Natural killer cell treated with Interleukin-12 subunit alpha and Interleukin-12 subunit beta and Interleukin-15 and Interleukin-18, amount 100 ng/mL, for 72 hours (primary cell): ENCODE data around the gene RAPGEF5. TPM values are rescaled to one million over a fixed set of nuclear protein-coding genes. Genes with fewer than 3 reads are reported as not detected.

Experiments used
- ATAC-seq, 2 donors: fragments of 150-1000 bp; cut with Tn5 transposase in 1 of 2; sonication (Bioruptor Pico), chemical (Tn5 transposase) in 1 of 2; 2 replicates each; pipeline ENCODE4 v1.10.0; 2021
- DNase-seq: peaks from one replicate; pipeline ENCODE4 v3.0.0; 2022; ENCODE audit warnings: low spot score
- H3K27ac Mint-ChIP-seq, 2 donors: 1 replicate in 1 of 2; 2 replicates in 1 of 2; pipeline ENCODE4 v1.8.0; 2022; ENCODE audit warnings: mixed read lengths in 2 of 2, mild to moderate bottlenecking in 1 of 2, moderate library complexity in 1 of 2
- H3K27me3 Mint-ChIP-seq, 2 donors: 1 replicate in 1 of 2; 2 replicates in 1 of 2; pipeline ENCODE4 v1.8.0; 2022; ENCODE audit warnings: mixed read lengths in 2 of 2
- H3K36me3 Mint-ChIP-seq: one replicate; pipeline ENCODE4 v1.8.0; 2022; ENCODE audit warnings: mixed read lengths
- H3K4me1 Mint-ChIP-seq, 2 donors: 1 replicate in 1 of 2; 2 replicates in 1 of 2; pipeline ENCODE4 v1.8.0; 2022; ENCODE audit warnings: low read depth in 2 of 2, mixed read lengths in 2 of 2, mild to moderate bottlenecking in 1 of 2
- H3K4me3 Mint-ChIP-seq: one replicate; pipeline ENCODE4 v1.8.0; 2022; ENCODE audit warnings: mixed read lengths
- H3K9me3 Mint-ChIP-seq: 2 replicates; pipeline ENCODE4 v1.8.0; 2022; ENCODE audit warnings: mixed read lengths
- total RNA-seq, 2 donors: library from RNA; stranded (reverse); gene quantifications; one replicate each; pipeline ENCODE4 v1.2.3, GENCODE V29; 2022

Gene RAPGEF5
- total RNA-seq, 2 donors from 2014 or later = 0.26 to 1.1 TPM

DNA sequence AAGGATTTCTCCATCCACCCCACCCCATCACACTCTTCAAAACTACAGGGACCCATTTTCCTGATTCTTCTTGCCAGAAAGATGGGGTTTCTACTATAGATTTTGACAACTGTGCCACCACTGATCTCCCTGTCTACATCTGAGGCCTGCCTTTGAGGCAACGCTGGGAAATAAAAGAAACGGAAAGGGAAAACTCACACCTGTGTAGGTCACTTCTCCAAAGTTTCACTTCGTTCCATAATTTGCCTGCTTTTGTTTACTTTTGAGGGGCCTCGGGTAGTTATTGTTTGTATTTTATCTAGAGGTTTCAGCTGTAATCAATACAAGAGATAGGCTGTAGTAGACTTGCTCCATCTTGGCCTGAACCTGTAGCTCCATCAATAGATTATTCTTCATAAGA is 56.1 kb downstream of the RAPGEF5 start:
- no peak for DNase-seq
- ATAC-seq = no peak
- H3K4me1 Mint-ChIP-seq = no peaks in the 10 kb centered on the region
- peaks cover 16 to 19% of the 10 kb centered on the region in 2 donors for H3K27me3 Mint-ChIP-seq
- no peak overlapping the region for H3K4me3 Mint-ChIP-seq
- H3K9me3 Mint-ChIP-seq = no peaks in the 10 kb centered on the region
- H3K36me3 Mint-ChIP-seq = no peaks in the 10 kb centered on the region
- H3K27ac Mint-ChIP-seq = no peak overlapping the region

GRCh38 chr7:22296916-22297315 is 60.0 kb downstream of the RAPGEF5 start:
- Mint-ChIP-seq H3K9me3 (no peaks in the 10 kb centered on the region), H3K36me3 (no peaks in the 10 kb centered on the region), H3K4me3 (no peak overlapping the region), H3K4me1 (peaks cover 15 to 19% of the 10 kb centered on the region in 2 donors), H3K27me3 (peaks cover 33 to 46% of the 10 kb centered on the region in 2 donors), H3K27ac (no peak overlapping the region)
- DNase-seq = no peak
- ATAC-seq = no peak

DNA sequence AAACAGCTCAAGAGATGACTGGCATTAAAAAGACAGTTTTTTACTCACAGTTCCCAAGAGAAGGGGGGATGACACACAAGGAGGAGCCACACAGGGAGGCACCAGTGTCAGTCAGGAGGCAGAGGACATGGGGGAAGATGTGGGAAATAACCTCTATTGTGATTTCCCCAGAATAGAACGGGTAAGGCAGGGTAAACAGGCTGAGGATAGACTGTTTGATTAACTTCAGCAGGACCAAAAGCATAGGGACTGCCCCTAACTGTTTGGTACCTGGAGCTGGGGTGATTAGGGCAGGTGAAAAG is 60.7 kb downstream of the RAPGEF5 start:
- Mint-ChIP-seq H3K27me3 (peaks cover 33 to 46% of the 10 kb centered on the region in 2 donors), H3K36me3 (no peaks in the 10 kb centered on the region), H3K27ac (peak overlapping the region in 1 of 2 donors; percentile 12), H3K4me1 (peaks cover 15 to 19% of the 10 kb centered on the region in 2 donors), H3K4me3 (no peak overlapping the region), H3K9me3 (no peaks in the 10 kb centered on the region)
- ATAC-seq = no peak
- DNase-seq = no peak

GRCh38 chr7:22295402-22296264 is 61.3 kb downstream of the RAPGEF5 start:
- Mint-ChIP-seq H3K27ac (peak overlapping the region in 1 of 2 donors; percentile 12), H3K4me3 (no peak overlapping the region), H3K4me1 (peaks cover 15 to 19% of the 10 kb centered on the region in 2 donors), H3K27me3 (peaks cover 33 to 46% of the 10 kb centered on the region in 2 donors), H3K9me3 (no peaks in the 10 kb centered on the region), H3K36me3 (no peaks in the 10 kb centered on the region)
- DNase-seq (no peak), ATAC-seq (no peak)

GRCh38 chr7:22292531-22292930 is 64.4 kb downstream of the RAPGEF5 start:
- no peaks in the 10 kb centered on the region for H3K9me3 Mint-ChIP-seq
- peaks cover 42 to 56% of the 10 kb centered on the region in 2 donors for H3K27me3 Mint-ChIP-seq

DNA sequence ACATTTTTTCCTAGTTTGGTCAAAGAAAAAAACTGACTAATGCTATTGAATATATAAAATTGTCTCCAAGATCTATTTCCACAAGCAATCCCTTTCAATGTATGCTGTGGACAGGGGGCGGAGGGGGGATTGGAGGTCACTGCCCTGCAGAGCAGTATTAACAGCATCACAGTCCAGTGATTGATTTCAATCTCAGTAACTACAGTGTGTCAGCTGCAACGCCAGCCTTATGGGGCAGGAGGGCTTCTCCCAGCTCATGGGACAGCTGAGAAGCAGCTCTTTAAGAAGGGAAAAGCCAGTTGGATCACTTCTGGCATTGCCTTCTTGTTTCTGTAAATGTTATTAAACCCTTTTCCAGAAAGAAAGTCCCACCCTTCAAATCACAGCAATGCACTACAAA is 65.0 kb downstream of the RAPGEF5 start:
- Mint-ChIP-seq H3K4me3 (no peak overlapping the region), H3K27ac (no peak overlapping the region), H3K27me3 (peaks cover 40 to 58% of the 10 kb centered on the region in 2 donors), H3K9me3 (no peaks in the 10 kb centered on the region), H3K36me3 (no peaks in the 10 kb centered on the region), H3K4me1 (peaks cover 19 to 24% of the 10 kb centered on the region in 2 donors)
- DNase-seq (no peak), ATAC-seq (no peak)

More at GRCh38 chr7:22292531-22292930, 64.4 kb downstream of the RAPGEF5 start:
- Mint-ChIP-seq H3K4me1 (peaks cover 19 to 24% of the 10 kb centered on the region in 2 donors), H3K27ac (no peak overlapping the region), H3K4me3 (no peak overlapping the region), H3K36me3 (no peaks in the 10 kb centered on the region)
- no peak for DNase-seq
- no peak for ATAC-seq

GRCh38 chr7:22288202-22288601 is 68.8 kb downstream of the RAPGEF5 start:
- no peak overlapping the region for H3K4me3 Mint-ChIP-seq
- no peaks in the 10 kb centered on the region for H3K36me3 Mint-ChIP-seq
- no peak overlapping the region for H3K27ac Mint-ChIP-seq
- ATAC-seq (no peak), DNase-seq (no peak)
- peaks cover 12 to 17% of the 10 kb centered on the region in 2 donors for H3K4me1 Mint-ChIP-seq
- H3K27me3 Mint-ChIP-seq = peaks cover 21 to 43% of the 10 kb centered on the region in 2 donors
- H3K9me3 Mint-ChIP-seq = no peaks in the 10 kb centered on the region

- H3K36me3 Mint-ChIP-seq = no peaks in the 10 kb centered on the region
- DNase-seq = no peak
- no peak overlapping the region for H3K27ac Mint-ChIP-seq
- ATAC-seq = no peak
- H3K4me3 Mint-ChIP-seq = no peak overlapping the region
- H3K9me3 Mint-ChIP-seq = no peaks in the 10 kb centered on the region
- peaks cover 7 to 9% of the 10 kb centered on the region in 2 donors for H3K4me1 Mint-ChIP-seq
- H3K27me3 Mint-ChIP-seq = peaks cover 18 to 42% of the 10 kb centered on the region in 2 donors
Measured at GRCh38 chr7:22287412-22287811, 69.5 kb downstream of the RAPGEF5 start.

GRCh38 chr7:22286436-22286835 is 70.5 kb downstream of the RAPGEF5 start:
- Mint-ChIP-seq H3K27ac (no peak overlapping the region), H3K4me3 (no peak overlapping the region), H3K9me3 (no peaks in the 10 kb centered on the region), H3K4me1 (peaks cover 4 to 5% of the 10 kb centered on the region in 2 donors), H3K36me3 (no peaks in the 10 kb centered on the region), H3K27me3 (peaks cover 24 to 50% of the 10 kb centered on the region in 2 donors)
- ATAC-seq (no peak), DNase-seq (no peak)

GRCh38 chr7:22281481-22281880 is 75.5 kb downstream of the RAPGEF5 start:
- Mint-ChIP-seq H3K4me1 (no peaks in the 10 kb centered on the region), H3K4me3 (no peak overlapping the region), H3K36me3 (no peaks in the 10 kb centered on the region), H3K27ac (no peak overlapping the region), H3K9me3 (no peaks in the 10 kb centered on the region), H3K27me3 (peaks cover 25 to 56% of the 10 kb centered on the region in 2 donors)
- ATAC-seq (no peak), DNase-seq (no peak)

GRCh38 chr7:22280031-22280430 is 76.9 kb downstream of the RAPGEF5 start:
- no peak for DNase-seq
- H3K4me3 Mint-ChIP-seq = no peak overlapping the region
- H3K9me3 Mint-ChIP-seq = no peaks in the 10 kb centered on the region
- H3K27ac Mint-ChIP-seq = no peak overlapping the region
- H3K27me3 Mint-ChIP-seq = peaks cover 24 to 46% of the 10 kb centered on the region in 2 donors
- H3K4me1 Mint-ChIP-seq = no peaks in the 10 kb centered on the region
- no peaks in the 10 kb centered on the region for H3K36me3 Mint-ChIP-seq
- no peak for ATAC-seq

DNA sequence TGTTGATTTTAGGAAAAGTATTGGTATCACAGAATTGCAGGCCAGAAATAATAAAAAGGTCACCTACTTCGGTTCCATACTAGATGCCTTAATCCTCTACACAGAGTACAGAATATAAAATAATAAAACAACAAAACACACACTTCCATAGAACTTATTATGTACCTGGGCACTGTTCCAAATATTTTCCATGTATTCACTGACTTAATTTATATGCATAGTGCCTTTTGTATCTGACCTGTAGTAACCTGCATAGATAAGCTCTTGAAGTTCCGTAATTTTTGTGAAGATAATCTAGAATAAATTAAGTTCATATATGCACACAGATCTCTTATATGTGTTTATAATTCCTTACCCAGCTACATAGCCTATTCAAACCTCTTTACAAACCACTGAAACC is 78.3 kb downstream of the RAPGEF5 start:
- Mint-ChIP-seq H3K4me3 (no peak overlapping the region), H3K27me3 (peaks cover 24 to 54% of the 10 kb centered on the region in 2 donors), H3K27ac (no peak overlapping the region), H3K36me3 (no peaks in the 10 kb centered on the region), H3K4me1 (no peaks in the 10 kb centered on the region), H3K9me3 (no peaks in the 10 kb centered on the region)
- DNase-seq = no peak
- no peak for ATAC-seq

- DNase-seq = no peak
- H3K36me3 Mint-ChIP-seq = no peaks in the 10 kb centered on the region
- H3K27ac Mint-ChIP-seq = no peak overlapping the region
- ATAC-seq = no peak
- H3K9me3 Mint-ChIP-seq = no peaks in the 10 kb centered on the region
- H3K4me1 Mint-ChIP-seq = no peaks in the 10 kb centered on the region
- H3K4me3 Mint-ChIP-seq = no peak overlapping the region
- peaks cover 24 to 47% of the 10 kb centered on the region in 2 donors for H3K27me3 Mint-ChIP-seq
Measured at GRCh38 chr7:22277375-22277774, 79.6 kb downstream of the RAPGEF5 start.

- DNase-seq = no peak
- no peak for ATAC-seq
- no peaks in the 10 kb centered on the region for H3K4me1 Mint-ChIP-seq
- H3K27ac Mint-ChIP-seq = no peak overlapping the region
- H3K36me3 Mint-ChIP-seq = no peaks in the 10 kb centered on the region
- peaks cover 16 to 30% of the 10 kb centered on the region in 2 donors for H3K27me3 Mint-ChIP-seq
- H3K4me3 Mint-ChIP-seq = no peak overlapping the region
- no peaks in the 10 kb centered on the region for H3K9me3 Mint-ChIP-seq
Measured at GRCh38 chr7:22275661-22276060, 81.3 kb downstream of the RAPGEF5 start.
